GM18520 (cell line): Measurements from ENCODE around the gene SMC5.
A peak's percentile ranks its signal among the peaks of the same experiment; 100 is the strongest.
"Not testable (repeated sequence)": the region's sequence is repeated elsewhere in the genome, so short reads cannot be mapped to it uniquely, and the experiment has no call there.

ENCODE experiments used
- ATAC-seq: cut with Tn5 transposase; IDR thresholded peaks from one replicate; pipeline ENCODE4 v1.9.1; 2021; ENCODE audit not compliant: unreplicated experiment

Gene SMC5

DNA sequence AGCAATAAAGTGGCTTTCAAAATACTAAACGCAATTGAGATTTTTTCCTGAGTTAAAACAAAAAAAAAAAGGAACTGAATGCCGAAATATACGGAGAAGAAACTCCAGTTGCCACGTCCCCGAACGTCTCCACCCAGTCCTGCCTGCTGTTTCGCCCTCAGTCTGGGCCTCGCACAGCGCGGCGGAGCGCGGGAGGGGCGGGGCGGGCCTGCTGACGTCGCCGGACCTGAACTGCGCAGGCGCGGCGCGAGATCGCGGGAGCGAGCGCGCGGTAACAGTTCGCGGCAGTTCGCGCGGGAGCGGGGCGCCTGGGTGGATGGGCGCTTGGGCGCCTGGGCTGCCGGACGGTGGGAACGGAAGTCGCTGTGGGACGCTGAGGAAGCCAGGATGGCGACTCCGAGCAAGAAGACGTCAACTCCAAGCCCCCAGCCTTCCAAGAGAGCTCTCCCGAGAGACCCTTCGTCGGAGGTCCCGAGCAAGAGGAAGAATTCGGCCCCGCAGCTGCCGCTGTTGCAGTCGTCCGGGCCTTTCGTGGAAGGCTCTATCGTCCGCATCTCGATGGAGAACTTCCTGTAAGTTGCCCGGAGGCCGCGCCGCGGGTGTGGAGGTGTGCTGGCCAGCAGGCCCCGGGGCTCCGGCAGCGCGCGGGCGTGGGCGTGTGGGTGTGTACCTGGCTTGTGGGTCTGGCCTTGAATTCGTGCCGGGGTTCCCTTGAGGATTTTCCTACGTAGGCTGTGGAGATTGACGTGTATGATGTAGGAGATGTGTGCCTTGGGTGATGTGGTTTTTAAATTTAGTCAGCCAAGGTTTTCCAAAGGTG is at the start of gene SMC5:
SMC5 (plus strand) TSS at position 287 of the 820 bp plus-strand sequence; CDS start at position 388, 101 bp downstream.
- ATAC-seq: peak; percentile 53

DNA sequence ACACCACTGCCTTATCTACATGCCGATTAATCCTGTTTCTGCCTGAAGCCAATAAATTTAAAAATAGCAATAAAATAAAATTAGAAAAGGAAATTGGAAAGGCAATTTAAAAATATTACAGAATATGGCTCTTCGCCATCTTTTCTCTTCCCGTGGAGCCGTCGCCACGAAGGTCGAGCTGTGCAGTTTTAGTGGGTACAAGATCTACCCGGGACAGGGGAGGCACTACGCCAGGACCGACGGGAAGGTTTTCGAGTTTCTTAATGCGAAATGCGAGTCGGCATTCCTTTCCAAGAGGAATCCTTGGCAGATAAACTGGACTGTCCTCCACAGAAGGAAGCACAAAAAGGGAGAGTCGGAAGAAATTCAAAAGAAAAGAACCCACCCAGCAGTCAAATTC is 41.7 kb upstream of the SMC5 start:
- ATAC-seq: no peak

DNA sequence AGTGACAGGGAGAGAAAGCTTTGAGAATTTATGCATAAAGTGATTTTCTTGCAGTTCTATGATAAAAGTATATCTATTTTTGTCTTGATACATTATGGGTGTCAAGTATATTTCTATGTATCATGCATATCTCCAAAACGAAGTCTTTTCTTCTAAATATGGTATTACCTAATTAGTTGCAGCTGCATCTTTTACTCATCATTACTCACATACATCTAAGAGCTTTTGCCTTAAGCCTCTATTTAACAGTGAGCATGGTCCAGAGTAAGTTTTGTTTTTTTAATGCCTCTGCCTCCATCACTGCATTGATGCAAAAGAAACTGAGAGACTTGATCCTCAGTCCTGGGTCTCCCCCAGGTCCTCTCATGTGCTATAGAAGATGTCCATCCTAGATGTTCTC is 40.0 kb upstream of the SMC5 start:
- ATAC-seq: no peak

DNA sequence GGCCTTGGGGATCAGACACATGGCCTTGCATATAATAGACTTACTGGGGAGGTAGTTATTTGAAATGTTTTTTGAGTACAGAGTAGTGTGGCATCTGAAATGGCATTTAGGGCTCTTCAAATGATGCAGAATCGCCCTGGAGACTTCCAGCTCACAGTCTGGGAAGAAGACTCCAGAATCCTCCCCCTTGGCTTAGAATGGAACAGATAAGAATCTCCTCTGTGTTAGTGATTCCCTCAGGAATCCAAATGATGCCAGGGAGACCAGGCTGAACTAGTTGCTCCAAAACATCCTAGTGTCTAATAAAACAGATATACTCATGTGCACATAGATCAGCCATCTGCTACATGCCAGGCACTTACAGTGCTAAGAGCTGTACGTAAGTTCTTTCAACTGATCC is 38.6 kb upstream of the SMC5 start:
- ATAC-seq: no peak

DNA sequence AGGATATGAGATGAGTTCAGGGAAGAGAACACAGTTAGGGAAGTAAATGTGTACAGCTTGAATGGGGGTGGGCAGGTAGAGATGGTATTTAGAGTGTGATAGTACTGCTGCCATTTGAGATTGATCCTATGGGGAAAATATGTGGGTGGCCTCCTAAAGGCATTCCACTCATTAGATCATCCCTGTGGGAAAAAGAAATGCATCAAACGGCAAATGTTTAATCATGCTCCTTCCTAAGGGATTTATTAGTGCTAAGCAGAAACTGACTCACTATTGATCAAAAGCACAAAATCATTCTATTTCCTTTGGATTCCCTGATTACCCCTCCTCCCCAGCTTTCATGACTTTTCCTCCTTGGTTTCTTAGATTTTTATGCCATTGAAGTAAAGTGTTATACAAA is 36.4 kb upstream of the SMC5 start:
- ATAC-seq: no peak

DNA sequence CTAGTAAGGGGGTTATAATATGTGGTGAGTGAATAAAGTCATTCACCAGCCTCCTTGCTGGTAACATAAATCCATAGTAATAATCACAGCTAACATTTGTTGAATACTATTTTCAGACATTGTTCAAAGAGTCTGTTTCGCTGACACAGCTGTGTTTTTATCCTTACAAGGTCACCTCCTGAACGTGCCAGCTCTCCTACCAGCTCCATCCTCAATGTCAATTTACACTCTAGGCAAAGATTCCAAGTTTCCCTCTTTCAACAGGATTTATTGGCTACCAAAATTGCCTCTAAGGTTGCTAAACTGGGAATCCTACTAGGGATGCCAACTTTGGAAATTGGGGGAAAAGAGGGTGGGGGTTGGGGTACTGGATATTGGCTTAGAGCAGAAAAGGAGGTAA is 30.7 kb upstream of the SMC5 start:
- ATAC-seq: no peak

DNA sequence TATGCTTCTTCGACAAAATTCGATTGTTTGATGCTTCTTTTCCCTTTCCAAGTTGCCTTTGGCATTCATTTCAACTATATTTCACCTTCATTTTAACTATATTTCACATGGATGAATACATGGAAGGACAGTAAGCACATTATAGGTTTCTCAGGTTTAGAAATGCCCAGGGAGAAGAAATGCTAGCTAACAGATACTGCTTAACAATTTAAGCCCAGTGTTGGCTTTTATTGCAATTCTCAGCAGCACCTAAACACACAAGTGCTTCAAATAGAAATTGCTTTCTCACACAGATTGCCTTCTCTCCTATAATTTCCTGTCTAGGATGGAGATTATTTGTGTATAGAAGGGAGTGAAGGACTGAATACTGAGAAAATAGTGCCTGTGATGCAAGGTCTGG is 30.2 kb upstream of the SMC5 start:
- ATAC-seq: no peak

DNA sequence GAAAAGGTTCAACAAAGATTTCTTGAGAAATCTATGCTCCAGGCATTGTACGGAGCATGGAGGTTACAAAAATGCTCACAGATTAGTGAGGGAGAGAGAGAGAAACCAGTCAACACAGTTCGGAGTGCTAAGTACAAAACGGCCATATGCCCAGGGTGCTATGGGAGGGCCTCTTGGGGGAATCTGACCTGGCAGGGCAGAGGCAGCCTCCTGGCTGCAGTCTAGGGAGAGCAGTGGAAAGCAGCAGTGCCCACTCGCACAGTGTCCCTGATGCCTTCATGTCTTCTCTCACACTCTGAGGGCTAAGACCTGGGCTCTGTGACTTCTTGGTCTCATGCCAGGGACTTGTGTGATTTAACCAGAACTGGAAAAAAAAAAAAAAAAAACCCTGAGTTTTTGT is 29.8 kb upstream of the SMC5 start:
- no peak for ATAC-seq

DNA sequence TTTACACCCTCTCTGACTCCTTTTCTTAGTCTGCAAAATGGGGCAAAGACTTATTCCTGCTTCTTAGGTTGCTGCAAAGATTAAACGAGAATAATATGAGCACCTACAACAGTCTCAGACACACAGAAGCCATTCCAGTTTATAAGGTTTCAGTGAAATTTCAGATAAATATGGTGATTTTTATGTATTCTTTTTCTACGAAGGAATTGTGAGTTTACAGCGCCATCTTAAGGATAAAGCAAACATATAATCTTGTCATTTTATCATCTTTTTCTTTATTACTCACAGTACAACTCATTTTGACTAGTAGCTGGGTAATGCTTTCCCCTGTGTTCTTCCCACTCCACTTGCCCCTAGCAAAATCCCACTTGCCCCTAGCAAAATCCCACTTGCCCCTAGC is 29.2 kb upstream of the SMC5 start:
- ATAC-seq: no peak

DNA sequence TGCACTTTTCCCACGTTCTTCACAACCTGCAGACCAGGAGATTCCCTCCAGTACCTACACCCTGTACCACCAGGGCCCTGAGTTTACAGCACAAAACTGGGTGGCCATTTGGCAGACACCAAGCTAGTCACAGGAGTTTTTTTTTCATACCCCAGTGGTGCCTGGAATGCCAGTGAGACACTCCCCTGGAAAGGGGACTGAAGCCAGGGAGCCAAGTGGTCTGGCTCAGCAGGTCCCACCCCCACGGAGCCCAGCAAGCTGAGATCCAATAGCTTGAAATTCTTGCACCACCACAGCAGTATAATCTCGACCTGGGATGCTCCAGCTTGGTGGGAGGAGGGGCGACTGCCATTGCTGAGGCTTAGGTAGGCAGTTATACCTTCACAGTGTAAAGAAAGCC is 26.3 kb upstream of the SMC5 start:
- no peak for ATAC-seq

DNA sequence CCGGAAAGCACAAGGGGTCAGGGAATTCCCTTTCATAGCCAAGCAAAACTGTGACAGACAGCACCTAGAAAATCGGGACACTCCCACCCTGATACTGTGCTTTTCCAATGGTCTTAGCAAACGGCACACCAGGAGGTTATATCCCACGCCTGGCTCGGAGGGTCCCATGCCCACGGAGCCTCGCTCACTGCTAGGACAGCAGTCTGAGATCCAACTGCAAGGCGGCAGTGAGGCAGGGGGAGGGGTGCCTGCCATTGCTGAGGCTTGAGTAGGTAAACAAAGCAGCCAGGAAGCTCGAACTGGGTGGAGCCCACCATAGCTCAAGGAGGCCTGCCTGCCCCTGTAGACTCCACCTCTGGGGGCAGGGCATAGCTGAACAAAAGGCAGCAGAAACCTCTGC is 24.6 kb upstream of the SMC5 start:
- ATAC-seq: not testable (repeated sequence)

DNA sequence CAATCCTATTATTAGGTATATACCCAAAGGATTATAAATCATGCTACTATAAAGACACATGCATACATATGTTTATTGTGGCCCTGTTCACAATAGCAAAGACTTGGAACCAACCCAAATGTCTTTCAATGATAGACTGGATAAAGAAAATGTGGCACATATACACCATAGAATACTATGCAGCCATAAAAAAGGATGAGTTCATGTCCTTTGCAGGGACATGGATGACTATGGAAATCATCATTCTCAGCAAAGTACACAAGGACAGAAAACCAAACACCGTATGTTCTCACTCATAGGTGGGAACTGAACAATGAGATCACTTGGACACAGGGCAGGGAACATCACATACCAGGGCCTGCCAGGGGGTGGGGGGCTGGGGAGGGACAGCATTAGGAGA is 12.8 kb upstream of the SMC5 start:
- not testable (repeated sequence) for ATAC-seq

DNA sequence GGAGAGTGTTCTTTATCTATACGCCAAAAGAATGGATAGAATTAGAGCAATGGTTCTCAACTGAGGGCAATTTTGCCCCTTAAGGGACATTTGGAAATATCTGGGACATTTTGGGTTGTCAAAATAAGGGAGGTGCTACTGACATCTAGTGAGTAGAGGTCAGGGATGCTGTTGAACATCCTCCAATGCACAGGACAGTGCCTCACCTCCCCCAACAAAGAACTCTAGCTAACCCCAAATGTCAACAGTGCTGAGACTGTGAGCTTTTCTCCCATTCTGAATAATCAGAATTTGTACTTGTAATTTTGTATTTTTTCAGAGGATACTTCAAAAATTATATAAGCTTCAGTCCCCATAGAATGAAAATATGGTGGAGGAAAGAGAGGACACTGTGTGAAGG is 8.6 kb upstream of the SMC5 start:
- no peak for ATAC-seq

DNA sequence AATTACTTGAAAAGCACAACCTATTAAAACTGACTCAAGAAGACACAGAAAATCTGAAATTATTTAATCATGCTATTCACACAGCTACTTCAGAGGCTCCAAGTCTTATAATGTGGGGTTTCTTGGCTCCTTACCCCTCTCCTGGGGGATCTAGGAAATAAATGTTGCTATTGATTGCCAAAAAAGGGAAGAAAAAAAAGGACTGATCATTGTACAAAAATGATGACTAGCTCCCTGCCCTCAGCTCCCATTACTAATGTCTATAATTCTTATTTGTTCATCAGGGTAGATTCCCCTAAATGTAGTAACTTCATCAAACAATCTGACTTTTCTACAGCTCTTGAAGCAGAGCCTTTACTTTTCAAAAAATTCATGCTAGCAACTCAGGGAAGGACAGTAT is 3.3 kb upstream of the SMC5 start:
- ATAC-seq: no peak

DNA sequence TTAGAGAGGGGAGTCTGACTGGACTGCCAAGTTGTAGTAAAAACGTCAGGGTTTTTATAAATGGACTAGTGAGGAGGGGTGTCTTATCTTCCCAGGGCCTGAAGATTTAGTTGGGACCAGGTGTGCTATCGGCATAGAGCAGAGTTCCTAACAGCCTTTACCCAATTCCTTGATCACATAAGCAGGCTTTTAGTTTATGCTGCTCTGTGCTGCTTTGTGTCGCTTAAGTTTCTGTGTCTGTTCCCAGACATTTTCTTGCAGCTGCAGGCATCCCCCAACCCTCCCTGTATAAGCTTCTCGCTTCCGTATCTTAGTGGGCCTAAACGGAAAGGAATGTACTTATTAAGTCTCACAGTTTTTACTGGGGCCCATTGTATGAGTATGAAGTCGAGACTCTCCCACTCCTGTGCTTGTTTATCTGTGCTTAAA is 2.6 kb upstream of the SMC5 start:
- no peak for ATAC-seq

DNA sequence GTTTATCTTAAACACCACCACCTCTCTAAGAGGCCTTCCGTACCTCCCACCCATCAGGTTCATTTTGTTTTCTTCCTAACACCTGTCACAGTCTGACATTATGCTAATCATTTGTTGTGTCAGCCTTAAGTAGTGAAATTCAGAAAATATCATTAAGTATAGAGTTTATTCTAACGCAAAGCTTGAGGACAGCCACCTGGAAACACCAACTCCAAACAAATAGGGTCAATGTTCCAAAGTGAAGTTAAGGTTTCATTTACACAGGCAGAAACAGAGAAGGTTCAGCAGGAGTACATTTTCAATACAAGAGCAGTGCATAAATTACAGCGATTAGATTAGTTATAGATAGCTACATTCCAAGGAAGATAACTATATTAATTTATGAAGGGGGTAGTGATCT is 1.3 kb upstream of the SMC5 start:
- ATAC-seq: no peak

DNA sequence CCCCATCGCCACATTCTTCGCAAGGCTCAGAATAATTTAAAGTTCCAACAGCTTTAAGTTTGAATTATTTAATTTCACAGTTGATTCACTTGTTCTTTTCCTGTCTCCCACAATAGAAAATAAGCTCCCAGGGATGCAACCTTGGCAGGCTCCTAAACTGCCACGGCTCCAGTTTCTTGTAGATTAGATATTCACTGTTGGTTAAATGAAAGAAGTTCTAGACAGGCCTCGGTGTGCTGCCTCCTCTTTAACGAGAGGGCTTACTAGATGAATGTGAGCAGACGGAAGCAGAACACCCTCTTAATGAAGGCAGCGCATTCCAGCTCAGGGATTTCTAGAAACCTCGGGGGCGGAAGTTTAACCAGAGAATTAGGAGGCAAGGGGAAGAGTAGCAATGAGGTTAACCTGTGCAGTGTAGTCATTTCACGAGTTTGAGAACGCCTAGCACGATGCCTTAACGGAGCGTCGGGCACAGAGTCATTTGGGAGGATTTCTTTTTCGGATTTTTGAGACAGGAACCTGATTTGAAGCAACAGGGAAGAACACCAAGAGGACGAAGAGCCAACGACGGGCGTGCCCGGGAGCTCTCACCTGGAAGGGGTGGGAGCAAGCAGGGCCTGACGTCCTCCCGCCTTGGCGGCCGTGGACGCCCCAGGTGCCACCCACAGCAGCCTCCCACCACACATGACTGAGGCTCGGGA is 637 bp upstream of the SMC5 start:
- peak; percentile 23 for ATAC-seq

DNA sequence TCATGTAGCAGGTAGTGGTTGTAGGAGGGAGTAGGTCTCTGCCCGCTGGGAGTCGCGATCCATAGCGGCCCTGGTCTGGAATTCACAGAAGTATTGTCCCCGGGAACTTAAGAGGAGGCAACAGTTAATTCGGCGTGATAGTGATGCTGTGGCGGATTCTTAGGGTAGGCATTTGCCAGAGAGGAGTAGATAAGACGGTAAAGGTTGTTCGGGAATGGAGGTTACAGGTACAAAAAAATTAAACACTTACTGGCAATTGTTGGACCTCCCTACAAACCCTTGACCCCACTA is 679 bp downstream of the SMC5 start:
- no peak for ATAC-seq

DNA sequence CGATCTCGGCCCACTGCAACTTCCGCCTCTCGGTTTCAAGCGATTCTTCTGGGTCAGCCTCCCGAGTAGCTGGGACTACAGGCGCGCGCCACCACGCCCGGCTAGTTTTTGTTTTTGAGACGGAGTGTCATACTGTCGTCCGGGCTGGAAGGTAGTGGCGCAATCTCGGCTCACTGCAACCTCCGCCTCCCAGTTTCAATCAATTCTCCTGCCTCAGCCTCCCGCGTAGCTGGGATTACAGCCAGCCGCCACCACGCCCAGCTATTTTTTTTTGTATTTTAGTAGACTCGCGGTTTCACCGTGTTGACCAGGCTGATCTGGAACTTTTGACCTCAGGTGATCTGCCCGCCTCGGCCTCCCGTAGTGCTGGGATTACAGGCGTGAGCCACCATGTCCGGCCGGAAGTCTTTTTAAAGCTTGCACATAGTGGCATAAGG is 1.2 kb downstream of the SMC5 start:
- ATAC-seq: no peak

DNA sequence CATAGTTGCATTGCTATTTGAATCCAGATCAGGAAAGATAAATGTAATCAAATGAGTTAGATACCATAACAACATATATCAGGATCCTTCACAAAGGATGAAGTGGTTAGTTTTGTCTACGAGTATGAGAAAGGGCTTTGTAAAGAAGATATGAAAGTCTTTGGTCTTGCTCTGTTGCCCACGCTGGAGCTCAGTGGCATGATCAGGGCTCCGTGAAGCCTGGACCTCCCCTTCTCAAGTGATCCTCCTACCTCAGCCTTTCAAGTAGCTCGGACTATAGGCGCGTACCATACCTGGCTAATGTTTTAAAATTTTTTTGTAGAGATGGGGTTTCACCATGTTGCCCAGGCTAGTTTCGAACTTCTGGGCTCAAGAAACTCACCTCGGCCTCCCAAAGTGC is 1.8 kb downstream of the SMC5 start:
- peak; percentile 12 for ATAC-seq

DNA sequence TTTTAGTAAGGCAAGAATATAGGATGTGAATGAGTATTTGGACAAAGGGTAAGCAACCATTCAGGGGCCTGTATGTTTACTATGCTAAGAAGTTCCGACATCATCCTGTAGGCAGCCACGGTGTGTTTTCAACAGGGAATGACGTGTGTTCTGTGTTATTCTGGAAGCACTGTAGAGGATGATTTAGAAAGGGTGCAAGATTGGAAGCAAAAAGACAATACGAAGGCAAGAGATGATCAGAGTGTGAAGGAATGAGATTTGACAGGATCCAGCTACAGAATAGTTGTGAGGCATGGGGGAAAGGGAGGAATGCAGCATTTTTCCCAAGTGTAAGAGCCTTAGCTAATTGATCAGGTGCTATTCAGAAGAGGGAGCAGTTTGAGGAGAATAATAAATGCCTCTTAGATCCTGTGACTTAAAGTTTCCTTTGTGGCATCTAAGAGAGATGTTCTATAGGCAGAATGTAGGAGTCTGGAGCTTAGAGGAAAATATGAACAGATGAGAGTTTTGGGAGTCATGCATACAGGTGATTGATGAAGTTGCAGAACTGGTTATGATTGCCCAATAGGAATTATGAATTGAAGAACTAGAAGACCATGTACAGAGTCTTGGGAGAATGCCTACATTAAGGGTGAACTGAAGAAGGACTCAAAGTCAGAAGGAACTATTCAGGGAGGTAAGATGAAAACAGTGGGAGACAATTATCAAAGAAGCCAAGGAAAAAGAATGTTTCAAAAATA is 2.5 kb downstream of the SMC5 start:
- no peak for ATAC-seq

DNA sequence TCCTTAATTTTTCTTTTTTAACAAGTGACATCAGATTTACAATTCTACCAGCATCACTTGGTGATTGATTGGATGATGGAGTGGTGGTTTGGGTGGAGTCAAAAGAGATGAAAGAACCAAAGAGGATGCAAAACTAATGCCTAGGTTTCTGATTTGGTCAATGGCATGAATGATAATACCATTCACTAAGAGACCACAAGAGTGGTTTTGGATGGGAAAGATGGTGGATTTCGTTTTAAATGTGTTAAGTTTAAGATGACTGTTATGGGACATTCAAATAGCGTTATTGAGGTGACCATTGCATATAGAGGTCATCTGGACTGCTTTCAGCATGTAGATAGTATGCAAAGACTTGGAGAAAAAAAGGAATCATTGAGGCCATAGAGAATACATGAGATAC is 3.6 kb downstream of the SMC5 start:
- peak; percentile 30 for ATAC-seq
